CD4-positive, alpha-beta memory T cell (primary cell): ENCODE data around the gene MEGF8. TPM values are rescaled to one million over a fixed set of nuclear protein-coding genes. Genes with fewer than 3 reads are reported as not detected.
A peak's percentile ranks its signal among the peaks of the same experiment; 100 is the strongest.
"Not testable (repeated sequence)": the region's sequence is repeated elsewhere in the genome, so short reads cannot be mapped to it uniquely, and the experiment has no call there.

ENCODE experiments used
- CTCF ChIA-PET: fragments of 350-600 bp; sonication (Branson Sonifier 250); formaldehyde crosslinking; loops from one replicate; lab custom pipeline; 2021; ENCODE audit warnings: inconsistent platforms; ENCODE audit not compliant: partially characterized antibody; lab: Charles Lee
- POLR2A ChIA-PET: fragments of 350-600 bp; sonication (Branson Sonifier 250); formaldehyde crosslinking; loops from one replicate; lab custom pipeline; 2021; ENCODE audit not compliant: partially characterized antibody; lab: Charles Lee
- DNase-seq, 5 donors: peaks; one replicate each; pipeline versions ENCODE4 v3.0.0 to v3.0.0-alpha.2; 2020 to 2022; ENCODE audit warnings: mixed read lengths in 1 of 5
- H3K27ac ChIP-seq: one replicate; pipeline ENCODE4 v1.7.0; 2013; ENCODE audit warnings: low read depth, low read length
- H3K27me3 ChIP-seq: 2 replicates; pipeline ENCODE4 v1.7.0; 2013; ENCODE audit warnings: mild to moderate bottlenecking, low read length, moderate library complexity; ENCODE audit not compliant: insufficient read depth
- H3K36me3 ChIP-seq: 2 replicates; pipeline ENCODE4 v1.7.0; 2013; ENCODE audit warnings: mild to moderate bottlenecking, low read length, moderate library complexity; ENCODE audit not compliant: insufficient read depth
- H3K4me1 ChIP-seq: 2 replicates; pipeline ENCODE4 v1.7.0; 2013; ENCODE audit warnings: mild to moderate bottlenecking, low read length, moderate library complexity; ENCODE audit not compliant: insufficient read depth
- H3K4me3 ChIP-seq, 2 donors: one replicate each; pipeline ENCODE4 v1.7.0; 2013; ENCODE audit warnings: low read length in 2 of 2, mild to moderate bottlenecking in 1 of 2
- H3K9me3 ChIP-seq, 2 donors: one replicate each; pipeline ENCODE4 v1.7.0; 2013; ENCODE audit warnings: low read length in 2 of 2, control low read depth in 1 of 2; ENCODE audit not compliant: control insufficient read depth in 1 of 2
- H3K27ac Mint-ChIP-seq, 7 donors: one replicate each; pipeline ENCODE4 v1.8.0; 2020 to 2021; ENCODE audit warnings: mixed read lengths in 7 of 7, mild to moderate bottlenecking in 6 of 7, inconsistent platforms in 3 of 7, moderate library complexity in 3 of 7
- H3K27me3 Mint-ChIP-seq, 2 donors: one replicate each; pipeline ENCODE4 v1.8.0; 2020 to 2021; ENCODE audit warnings: mixed read lengths in 2 of 2
- H3K36me3 Mint-ChIP-seq, 2 donors: one replicate each; pipeline ENCODE4 v1.8.0; 2020 to 2021; ENCODE audit warnings: mixed read lengths in 2 of 2, inconsistent platforms in 1 of 2, mild to moderate bottlenecking in 1 of 2
- H3K4me1 Mint-ChIP-seq, 4 donors: one replicate each; pipeline ENCODE4 v1.8.0; 2020 to 2021; ENCODE audit warnings: mixed read lengths in 4 of 4, mild to moderate bottlenecking in 1 of 4
- H3K4me3 Mint-ChIP-seq, 8 donors: one replicate each; pipeline ENCODE4 v1.8.0; 2020 to 2021; ENCODE audit warnings: mixed read lengths in 8 of 8, mild to moderate bottlenecking in 7 of 8, moderate library complexity in 6 of 8, inconsistent platforms in 3 of 8
- H3K9me3 Mint-ChIP-seq, 8 donors: one replicate each; pipeline ENCODE4 v1.8.0; 2020 to 2021; ENCODE audit warnings: mixed read lengths in 8 of 8, mild to moderate bottlenecking in 5 of 8, inconsistent platforms in 3 of 8, moderate library complexity in 1 of 8
- intact Hi-C: fragments of 100-400 bp; cut with micrococcal nuclease; formaldehyde crosslinking; loops from one replicate; pipeline ENCODE4 v1.15.1; 2023
- polyA plus RNA-seq, 2 donors: library from polyadenylated mRNA; unstranded; fragments of 300-500 nt; fragmentation: Illumina TruSeq; gene quantifications; one replicate each; pipeline ENCODE4 v1.2.3, GENCODE V29; 2021
- total RNA-seq, 2 experiments: library from RNA; stranded (reverse); gene quantifications; one replicate each; pipeline ENCODE4 v1.2.3, GENCODE V29; 2021

Gene MEGF8
- total and polyA plus RNA-seq, 4 experiments from 2014 or later = 0.09 to 9.5 (median 4.5) TPM

- Mint-ChIP-seq H3K4me1 (peaks cover 7 to 30% (median 20%) of the 10 kb centered on the region in 4 donors), H3K36me3 (peaks cover 0 to 7% of the 10 kb centered on the region in 2 donors), H3K27ac (peak overlapping the region in 1 of 7 donors; percentile 55), H3K9me3 (no peaks in the 10 kb centered on the region), H3K27me3 (peaks cover 5 to 8% of the 10 kb centered on the region in 2 donors), H3K4me3 (peak overlapping the region in 1 of 8 donors; percentile 17)
- Histone ChIP-seq H3K27me3 (no peaks in the 10 kb centered on the region), H3K4me1 (peaks cover 19% of the 10 kb centered on the region), H3K27ac (no peak overlapping the region), H3K9me3 (no peaks in the 10 kb centered on the region), H3K36me3 (no peaks in the 10 kb centered on the region), H3K4me3 (no peak overlapping the region)
- DNase-seq = no peak
- ChIA-PET CTCF (interaction anchor here (1.5 kb wide), 1 partner anchor 111 kb away, joined by 5 read pairs; no protein-coding TSS in a partner anchor), POLR2A (no interaction called here)
- intact Hi-C loops = no loop called here
Measured at GRCh38 chr19:42328106-42328505, 2.7 kb downstream of the MEGF8 start.

GRCh38 chr19:42328854-42329253 lies 3.4 kb downstream of the MEGF8 start:
- peaks cover 0 to 7% of the 10 kb centered on the region in 2 donors for H3K36me3 Mint-ChIP-seq
- H3K4me1 ChIP-seq = peaks cover 19% of the 10 kb centered on the region
- H3K4me1 Mint-ChIP-seq = peaks cover 7 to 28% (median 18%) of the 10 kb centered on the region in 4 donors
- no peaks in the 10 kb centered on the region for H3K27me3 ChIP-seq
- no peaks in the 10 kb centered on the region for H3K9me3 ChIP-seq
- H3K9me3 Mint-ChIP-seq = no peaks in the 10 kb centered on the region
- no peak overlapping the region for H3K4me3 Mint-ChIP-seq
- H3K27ac Mint-ChIP-seq = peak overlapping the region in 1 of 7 donors; percentile 24
- CTCF ChIA-PET = no interaction called here
- H3K36me3 ChIP-seq = no peaks in the 10 kb centered on the region
- intact Hi-C loops = no loop called here
- no peak for DNase-seq
- H3K4me3 ChIP-seq = no peak overlapping the region
- H3K27ac ChIP-seq = no peak overlapping the region
- H3K27me3 Mint-ChIP-seq = peaks cover 5 to 6% of the 10 kb centered on the region in 2 donors
- POLR2A ChIA-PET = no interaction called here

GRCh38 chr19:42330241-42330711 lies 4.8 kb downstream of the MEGF8 start:
- POLR2A ChIA-PET = interaction anchor here (0.7 kb wide), 1 partner anchor 16 kb away, joined by 3 read pairs; no protein-coding TSS in a partner anchor
- Histone ChIP-seq H3K9me3 (no peaks in the 10 kb centered on the region), H3K4me3 (no peak overlapping the region), H3K27me3 (no peaks in the 10 kb centered on the region), H3K27ac (no peak overlapping the region), H3K36me3 (no peaks in the 10 kb centered on the region), H3K4me1 (peaks cover 12% of the 10 kb centered on the region)
- no peak overlapping the region for H3K4me3 Mint-ChIP-seq
- CTCF ChIA-PET = interaction anchor here (1.3 to 2.2 kb wide), 3 partner anchors 34 to 153 kb away, joined by 3 to 7 read pairs (median 3); no protein-coding TSS in a partner anchor
- peaks cover 0 to under 1% of the 10 kb centered on the region in 2 donors for H3K27me3 Mint-ChIP-seq
- no peak for DNase-seq
- H3K36me3 Mint-ChIP-seq = peaks cover 0 to 5% of the 10 kb centered on the region in 2 donors
- peak overlapping the region in 2 of 7 donors; percentile 20 to 46 for H3K27ac Mint-ChIP-seq
- H3K4me1 Mint-ChIP-seq = peaks cover 2 to 21% (median 12%) of the 10 kb centered on the region in 4 donors
- intact Hi-C loops = no loop called here
- no peaks in the 10 kb centered on the region for H3K9me3 Mint-ChIP-seq

GRCh38 chr19:42331333-42331732 lies 5.9 kb downstream of the MEGF8 start:
- H3K4me3 ChIP-seq, H3K27me3 ChIP-seq, H3K4me3 Mint-ChIP-seq, H3K27ac ChIP-seq, intact Hi-C loops, POLR2A ChIA-PET, H3K4me1 ChIP-seq, H3K9me3 Mint-ChIP-seq, H3K27me3 Mint-ChIP-seq, H3K9me3 ChIP-seq, DNase-seq, H3K36me3 Mint-ChIP-seq, H3K36me3 ChIP-seq: not testable (repeated sequence)
- Mint-ChIP-seq H3K27ac (peak overlapping the region in 1 of 7 donors; percentile 17), H3K4me1 (peaks cover 2 to 13% (median 8%) of the 10 kb centered on the region in 4 donors)
- CTCF ChIA-PET = interaction anchor here (1.3 to 2.2 kb wide), 3 partner anchors 35 to 155 kb away, joined by 3 to 7 read pairs (median 3); no protein-coding TSS in a partner anchor

GRCh38 chr19:42332059-42332458 lies 6.6 kb downstream of the MEGF8 start:
- H3K4me3 Mint-ChIP-seq = no peak overlapping the region
- POLR2A ChIA-PET = no interaction called here
- H3K4me1 ChIP-seq = no peaks in the 10 kb centered on the region
- H3K27me3 ChIP-seq = no peaks in the 10 kb centered on the region
- no peak for DNase-seq
- no peaks in the 10 kb centered on the region for H3K9me3 ChIP-seq
- H3K36me3 ChIP-seq = no peaks in the 10 kb centered on the region
- H3K9me3 Mint-ChIP-seq = no peaks in the 10 kb centered on the region
- intact Hi-C loops = no loop called here
- CTCF ChIA-PET = no interaction called here
- no peak overlapping the region for H3K27ac ChIP-seq
- H3K36me3 Mint-ChIP-seq = no peaks in the 10 kb centered on the region
- H3K4me3 ChIP-seq = no peak overlapping the region
- peaks cover under 1 to 6% (median 3%) of the 10 kb centered on the region in 4 donors for H3K4me1 Mint-ChIP-seq
- H3K27me3 Mint-ChIP-seq = no peaks in the 10 kb centered on the region
- no peak overlapping the region for H3K27ac Mint-ChIP-seq

- ChIA-PET POLR2A (no interaction called here), CTCF (interaction anchor here (1.1 kb wide), 1 partner anchor 106 kb away, joined by 3 read pairs; no protein-coding TSS in a partner anchor)
- H3K27ac ChIP-seq = no peak overlapping the region
- DNase-seq = no peak
- H3K36me3 Mint-ChIP-seq = no peaks in the 10 kb centered on the region
- no peaks in the 10 kb centered on the region for H3K36me3 ChIP-seq
- H3K9me3 Mint-ChIP-seq = no peaks in the 10 kb centered on the region
- no peaks in the 10 kb centered on the region for H3K9me3 ChIP-seq
- H3K4me1 ChIP-seq = no peaks in the 10 kb centered on the region
- H3K27me3 Mint-ChIP-seq = no peaks in the 10 kb centered on the region
- intact Hi-C loops = no loop called here
- H3K4me1 Mint-ChIP-seq = peaks cover 0 to 2% (median 0%) of the 10 kb centered on the region in 4 donors
- H3K4me3 Mint-ChIP-seq = no peak overlapping the region
- no peaks in the 10 kb centered on the region for H3K27me3 ChIP-seq
- no peak overlapping the region for H3K27ac Mint-ChIP-seq
- H3K4me3 ChIP-seq = no peak overlapping the region
Measured at GRCh38 chr19:42333018-42333417, 7.6 kb downstream of the MEGF8 start.

GRCh38 chr19:42333975-42334696 lies 8.7 kb downstream of the MEGF8 start:
- Histone ChIP-seq H3K27me3 (no peaks in the 10 kb centered on the region), H3K4me1 (no peaks in the 10 kb centered on the region), H3K36me3 (no peaks in the 10 kb centered on the region), H3K4me3 (no peak overlapping the region), H3K9me3 (no peaks in the 10 kb centered on the region), H3K27ac (no peak overlapping the region)
- Mint-ChIP-seq H3K4me1 (no peaks in the 10 kb centered on the region), H3K9me3 (no peaks in the 10 kb centered on the region), H3K36me3 (peaks cover 2 to 3% of the 10 kb centered on the region in 2 donors), H3K27me3 (no peaks in the 10 kb centered on the region), H3K27ac (no peak overlapping the region), H3K4me3 (no peak overlapping the region)
- intact Hi-C loops = no loop called here
- POLR2A ChIA-PET = no interaction called here
- DNase-seq = no peak
- CTCF ChIA-PET = no interaction called here
